HL-60 (cell line): Measurements from ENCODE around the gene MZB1.
"Not testable (repeated sequence)": the region's sequence is repeated elsewhere in the genome, so short reads cannot be mapped to it uniquely, and the experiment has no call there.

Experiments
- DNase-seq, 2 experiments: peaks; one replicate each; pipeline ENCODE4 v3.0.0-alpha.2; 2010 to 2020; ENCODE audit warnings: low read depth in 1 of 2, low spot score in 1 of 2
- H3K27ac ChIP-seq: fragments of 250-450 bp; sonication (Bioruptor Pico); replicated peaks from 2 replicates; pipeline ENCODE4 v1.5.1; 2020; ENCODE audit warnings: mild to moderate bottlenecking, moderate library complexity
- H3K27me3 ChIP-seq: fragments of 250-450 bp; sonication (Bioruptor Pico); 2 replicates; pipeline ENCODE4 v1.5.1; 2021; ENCODE audit warnings: mild to moderate bottlenecking, moderate library complexity; ENCODE audit not compliant: insufficient read depth, poor library complexity, severe bottlenecking
- H3K4me3 ChIP-seq: replicated peaks from 2 replicates; pipeline ENCODE4 v1.5.1; 2011; ENCODE audit warnings: mild to moderate bottlenecking, control low read depth, low read length; ENCODE audit not compliant: insufficient read depth
- GABPA ChIP-seq: IDR thresholded peaks from 2 replicates; pipeline ENCODE4 v1.6.1; 2012; ENCODE audit warnings: low read depth
- POLR2AphosphoS5 ChIP-seq: IDR thresholded peaks from 2 replicates; pipeline ENCODE4 v1.6.1; 2012; ENCODE audit warnings: low read depth
- SPI1 ChIP-seq: IDR thresholded peaks from 2 replicates; pipeline ENCODE4 v1.6.1; 2012; ENCODE audit warnings: low read depth, mild to moderate bottlenecking, borderline replicate concordance
- TF ChIP-seq, protein P1 (sequence below): IDR thresholded peaks from 2 replicates; pipeline ENCODE4 v1.6.1; 2012; ENCODE audit warnings: low read depth; ENCODE audit not compliant: insufficient replicate concordance
- TF ChIP-seq, protein P2 (sequence below): IDR thresholded peaks from one replicate; pipeline ENCODE4 v1.5.1; 2011; ENCODE audit warnings: low read length, control low read depth, inconsistent platforms; ENCODE audit not compliant: insufficient read depth

The MZB1 gene

DNA sequence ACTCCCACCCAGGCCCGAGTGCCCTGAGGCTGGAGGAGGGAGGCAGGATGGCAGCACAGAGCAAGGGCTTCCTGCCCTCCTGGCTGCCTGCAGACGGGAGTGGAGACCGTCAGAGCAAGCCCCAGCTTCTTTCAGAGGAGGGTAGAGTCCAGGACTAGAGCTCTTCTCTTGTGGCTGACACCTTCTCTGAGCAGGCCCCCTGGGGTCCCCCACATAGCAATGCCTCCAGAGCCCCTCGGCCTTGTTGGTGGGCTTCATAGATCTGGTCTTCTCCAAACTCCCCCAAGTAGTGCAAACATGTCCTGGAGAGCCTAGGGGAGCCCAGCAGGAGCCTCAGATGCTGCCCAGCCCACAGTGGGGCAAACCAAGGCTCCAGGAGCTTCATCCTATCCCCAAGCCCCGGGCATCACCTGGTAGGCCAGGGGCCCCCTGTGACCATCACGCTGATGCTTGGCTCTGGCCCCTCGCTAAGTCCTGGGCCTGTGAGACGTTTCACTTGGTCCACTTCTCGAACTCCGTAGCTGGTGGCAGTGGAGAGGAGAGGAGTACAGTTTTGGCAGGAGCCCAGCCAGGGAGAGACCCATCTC, 2.0 kb downstream of the MZB1 start:
- TF ChIP-seq, protein P1, sequence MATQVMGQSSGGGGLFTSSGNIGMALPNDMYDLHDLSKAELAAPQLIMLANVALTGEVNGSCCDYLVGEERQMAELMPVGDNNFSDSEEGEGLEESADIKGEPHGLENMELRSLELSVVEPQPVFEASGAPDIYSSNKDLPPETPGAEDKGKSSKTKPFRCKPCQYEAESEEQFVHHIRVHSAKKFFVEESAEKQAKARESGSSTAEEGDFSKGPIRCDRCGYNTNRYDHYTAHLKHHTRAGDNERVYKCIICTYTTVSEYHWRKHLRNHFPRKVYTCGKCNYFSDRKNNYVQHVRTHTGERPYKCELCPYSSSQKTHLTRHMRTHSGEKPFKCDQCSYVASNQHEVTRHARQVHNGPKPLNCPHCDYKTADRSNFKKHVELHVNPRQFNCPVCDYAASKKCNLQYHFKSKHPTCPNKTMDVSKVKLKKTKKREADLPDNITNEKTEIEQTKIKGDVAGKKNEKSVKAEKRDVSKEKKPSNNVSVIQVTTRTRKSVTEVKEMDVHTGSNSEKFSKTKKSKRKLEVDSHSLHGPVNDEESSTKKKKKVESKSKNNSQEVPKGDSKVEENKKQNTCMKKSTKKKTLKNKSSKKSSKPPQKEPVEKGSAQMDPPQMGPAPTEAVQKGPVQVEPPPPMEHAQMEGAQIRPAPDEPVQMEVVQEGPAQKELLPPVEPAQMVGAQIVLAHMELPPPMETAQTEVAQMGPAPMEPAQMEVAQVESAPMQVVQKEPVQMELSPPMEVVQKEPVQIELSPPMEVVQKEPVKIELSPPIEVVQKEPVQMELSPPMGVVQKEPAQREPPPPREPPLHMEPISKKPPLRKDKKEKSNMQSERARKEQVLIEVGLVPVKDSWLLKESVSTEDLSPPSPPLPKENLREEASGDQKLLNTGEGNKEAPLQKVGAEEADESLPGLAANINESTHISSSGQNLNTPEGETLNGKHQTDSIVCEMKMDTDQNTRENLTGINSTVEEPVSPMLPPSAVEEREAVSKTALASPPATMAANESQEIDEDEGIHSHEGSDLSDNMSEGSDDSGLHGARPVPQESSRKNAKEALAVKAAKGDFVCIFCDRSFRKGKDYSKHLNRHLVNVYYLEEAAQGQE: no peak
- TF ChIP-seq, protein P2, sequence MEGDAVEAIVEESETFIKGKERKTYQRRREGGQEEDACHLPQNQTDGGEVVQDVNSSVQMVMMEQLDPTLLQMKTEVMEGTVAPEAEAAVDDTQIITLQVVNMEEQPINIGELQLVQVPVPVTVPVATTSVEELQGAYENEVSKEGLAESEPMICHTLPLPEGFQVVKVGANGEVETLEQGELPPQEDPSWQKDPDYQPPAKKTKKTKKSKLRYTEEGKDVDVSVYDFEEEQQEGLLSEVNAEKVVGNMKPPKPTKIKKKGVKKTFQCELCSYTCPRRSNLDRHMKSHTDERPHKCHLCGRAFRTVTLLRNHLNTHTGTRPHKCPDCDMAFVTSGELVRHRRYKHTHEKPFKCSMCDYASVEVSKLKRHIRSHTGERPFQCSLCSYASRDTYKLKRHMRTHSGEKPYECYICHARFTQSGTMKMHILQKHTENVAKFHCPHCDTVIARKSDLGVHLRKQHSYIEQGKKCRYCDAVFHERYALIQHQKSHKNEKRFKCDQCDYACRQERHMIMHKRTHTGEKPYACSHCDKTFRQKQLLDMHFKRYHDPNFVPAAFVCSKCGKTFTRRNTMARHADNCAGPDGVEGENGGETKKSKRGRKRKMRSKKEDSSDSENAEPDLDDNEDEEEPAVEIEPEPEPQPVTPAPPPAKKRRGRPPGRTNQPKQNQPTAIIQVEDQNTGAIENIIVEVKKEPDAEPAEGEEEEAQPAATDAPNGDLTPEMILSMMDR: no peak
- no peak for TF ChIP-seq POLR2AphosphoS5
- no peak for TF ChIP-seq GABPA
- TF ChIP-seq SPI1: no peak
- peak overlapping the region; percentile 12 for H3K4me3 ChIP-seq
- H3K27ac ChIP-seq: peak overlapping the region; percentile 87
- no peaks in the 10 kb centered on the region for H3K27me3 ChIP-seq
- DNase-seq: no peak

DNA sequence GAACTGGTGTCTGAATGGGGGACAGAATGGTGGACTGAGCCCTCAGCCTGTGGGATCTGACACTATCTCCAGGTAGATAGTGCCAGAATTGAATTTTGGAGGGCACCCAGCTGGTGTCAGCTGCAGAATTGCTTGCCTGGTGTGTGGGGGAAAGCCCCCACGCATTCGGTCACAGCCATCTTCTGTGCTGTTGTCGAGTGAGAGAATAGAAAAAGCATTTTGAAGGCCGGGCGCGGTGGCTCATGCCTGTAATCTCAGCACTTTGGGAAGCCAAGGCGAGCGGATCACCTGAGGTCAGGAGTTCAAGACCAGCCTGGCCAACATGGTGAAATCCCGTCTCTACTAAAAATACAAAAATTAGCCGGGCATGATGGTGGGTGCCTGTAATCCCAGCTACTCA, 2.8 kb downstream of the MZB1 start:
- H3K27me3 ChIP-seq, H3K4me3 ChIP-seq, DNase-seq: not testable (repeated sequence)
- peak overlapping the region; percentile 87 for H3K27ac ChIP-seq

DNA sequence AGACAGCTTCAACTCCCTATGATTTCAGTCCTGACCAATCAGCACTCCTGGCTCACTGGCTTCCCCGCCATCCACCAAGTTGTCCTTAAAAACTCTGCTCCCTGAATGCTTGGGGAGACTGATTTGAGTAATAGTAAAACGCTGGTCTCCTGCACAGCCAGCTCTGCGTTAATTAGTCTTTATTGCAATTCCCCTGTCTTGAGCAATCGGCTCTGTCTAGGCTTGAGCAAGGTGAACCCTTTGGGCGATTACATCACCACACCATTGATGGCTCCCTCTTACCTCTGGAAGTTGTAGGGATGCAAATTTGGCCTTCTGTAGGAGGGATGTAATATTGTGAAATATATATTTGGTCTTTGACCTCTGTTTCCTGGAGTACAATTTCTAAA, 3.7 kb downstream of the MZB1 start:
- DNase-seq: peak; percentile 76 to 81
- Histone ChIP-seq H3K27me3 (no peaks in the 10 kb centered on the region), H3K4me3 (no peak overlapping the region), H3K27ac (peak overlapping the region; percentile 87)
- TF ChIP-seq GABPA (no peak), POLR2AphosphoS5 (peak; percentile 30; the same call in 1 of the 2 replicates)

DNA sequence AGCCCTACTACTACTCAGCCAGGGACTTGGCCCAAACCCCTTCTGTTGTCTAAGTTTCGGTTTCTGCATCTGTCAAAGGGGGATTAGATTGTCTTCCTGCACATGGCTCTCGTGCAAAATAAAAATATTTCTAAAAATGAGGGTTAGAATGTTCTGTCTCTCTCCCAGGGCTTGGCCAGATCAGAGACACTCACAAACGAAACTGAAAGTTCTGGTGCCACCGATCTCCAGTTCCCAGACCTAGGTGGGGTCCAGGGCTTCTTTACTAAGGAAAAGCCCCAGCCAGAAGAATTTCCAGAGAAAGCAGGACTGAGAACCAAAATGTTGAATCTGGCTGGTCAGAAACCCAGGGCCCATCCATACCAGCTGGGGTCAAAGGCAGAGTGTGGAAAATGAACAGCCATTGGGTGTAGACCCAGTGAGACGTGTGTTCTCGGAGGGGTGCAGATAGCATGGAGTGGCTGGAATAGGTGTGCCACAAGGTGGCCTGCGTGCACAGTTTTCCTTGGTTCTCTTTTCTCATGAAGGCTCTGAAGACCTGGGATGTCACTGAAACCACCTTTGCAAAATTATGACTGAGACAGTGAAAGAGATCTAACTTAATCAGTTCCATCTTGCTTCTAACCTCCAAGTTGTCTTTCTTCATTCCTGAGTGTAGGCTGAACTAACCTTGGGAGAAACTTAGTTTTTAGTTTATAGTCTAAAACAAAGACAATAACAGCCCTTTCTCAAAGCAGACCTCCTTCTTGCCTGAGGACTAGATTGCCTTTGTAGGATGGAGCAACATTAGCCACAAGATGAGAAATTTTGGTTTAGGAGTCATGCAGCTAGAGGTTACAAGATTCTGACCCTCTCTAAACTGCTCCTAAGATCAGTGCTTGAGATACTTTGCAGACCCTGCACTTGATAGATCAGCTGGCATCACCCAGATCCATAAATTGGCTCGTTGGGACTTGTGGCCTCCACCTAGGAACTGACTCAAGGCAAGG, 4.4 kb downstream of the MZB1 start:
- peak in 1 of 2 experiments; percentile 44 for DNase-seq
- H3K27me3 ChIP-seq: no peaks in the 10 kb centered on the region
- no peak overlapping the region for H3K4me3 ChIP-seq
- TF ChIP-seq, protein P1: no peak
- TF ChIP-seq SPI1 (no peak), POLR2AphosphoS5 (no peak), GABPA (no peak)
- TF ChIP-seq, protein P2: no peak
- peak overlapping the region; percentile 87 for H3K27ac ChIP-seq
